Muscle of back (tissue), 11 donors: ENCODE data around the gene BCAS1. TPM values are rescaled to one million over a fixed set of nuclear protein-coding genes. Genes with fewer than 3 reads are reported as not detected.

Experiments used
- DNase-seq, 3 donors: peaks; one replicate each; pipeline versions ENCODE4 v3.0.0 to v3.0.0-alpha.2; 2013
- polyA plus RNA-seq, 10 donors: library from polyadenylated mRNA; unstranded; fragments of 120-200 nt; gene quantifications; one replicate each; pipeline ENCODE4 v1.2.1, GENCODE V29; 2013; ENCODE audit not compliant: insufficient read length in 10 of 10

The BCAS1 gene
- polyA plus RNA-seq, 10 donors, result 2.5 to 21.5 (median 5.7) TPM

DNA sequence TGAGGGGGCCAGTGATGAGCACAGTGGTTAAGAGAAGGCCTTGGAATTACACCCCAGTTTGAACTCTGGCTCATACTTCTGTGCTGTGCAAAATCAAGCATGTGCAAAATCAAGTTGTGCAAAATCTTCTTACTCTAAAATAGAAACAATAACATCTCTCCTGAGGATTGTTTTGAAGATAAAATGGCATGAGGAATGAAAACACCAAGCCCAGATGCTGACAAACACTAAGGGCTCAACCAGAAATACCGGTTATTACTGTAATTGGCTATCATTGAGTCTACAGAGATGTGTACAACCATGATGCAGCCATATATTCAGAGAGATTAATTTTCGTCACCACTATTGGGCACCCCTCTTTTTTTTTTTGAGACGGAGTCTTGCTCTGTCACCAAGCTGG, 5.9 kb upstream of the BCAS1 start:
- DNase-seq, result no peak

DNA sequence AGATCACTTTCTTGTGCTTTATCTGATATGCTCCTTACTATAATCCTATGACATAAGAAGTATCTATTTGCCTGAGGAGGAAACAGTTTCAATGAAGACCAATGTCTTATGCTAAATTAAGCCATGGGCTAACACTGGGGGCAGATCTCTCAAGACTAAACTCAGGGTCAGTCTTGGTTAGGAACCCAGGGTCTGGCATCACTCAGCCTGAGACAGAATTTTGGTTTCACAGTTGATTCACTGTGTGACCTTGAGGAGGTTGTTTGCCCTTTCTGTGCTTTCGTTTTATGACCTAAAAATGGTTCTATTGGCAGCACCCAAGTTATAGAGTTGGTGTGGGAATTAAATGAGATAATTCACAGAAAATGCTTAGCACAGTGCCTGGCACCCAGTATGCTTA, 4.9 kb upstream of the BCAS1 start:
- DNase-seq, result no peak

GRCh38 chr20:54074511-54074910, 4.1 kb upstream of the BCAS1 start:
- DNase-seq, result no peak

GRCh38 chr20:54073288-54073687, 2.9 kb upstream of the BCAS1 start:
- no peak for DNase-seq

DNA sequence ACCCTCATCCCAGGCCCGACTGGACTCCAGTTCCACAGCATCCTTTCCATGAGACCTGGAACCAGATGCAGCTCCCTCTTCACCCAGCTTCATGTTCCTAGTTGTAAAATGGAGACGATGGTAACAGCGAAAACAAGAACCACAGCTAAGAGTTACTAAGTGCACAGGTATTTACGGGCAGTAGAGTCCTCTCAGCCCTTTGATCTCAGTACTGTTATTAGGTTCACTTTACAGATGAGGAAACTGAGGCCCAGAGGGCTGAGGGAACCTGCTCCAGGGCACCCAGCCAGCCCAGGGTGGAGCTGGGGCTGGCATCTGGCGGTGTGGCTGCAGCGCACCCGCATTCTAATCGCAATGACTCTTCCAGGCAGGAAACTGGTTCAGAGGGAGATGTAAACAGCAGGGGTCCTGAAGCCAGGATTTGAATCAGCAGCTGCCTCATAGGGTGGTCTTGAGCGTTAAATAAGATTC, 858 bp downstream of the BCAS1 start:
- DNase-seq, result no peak

DNA sequence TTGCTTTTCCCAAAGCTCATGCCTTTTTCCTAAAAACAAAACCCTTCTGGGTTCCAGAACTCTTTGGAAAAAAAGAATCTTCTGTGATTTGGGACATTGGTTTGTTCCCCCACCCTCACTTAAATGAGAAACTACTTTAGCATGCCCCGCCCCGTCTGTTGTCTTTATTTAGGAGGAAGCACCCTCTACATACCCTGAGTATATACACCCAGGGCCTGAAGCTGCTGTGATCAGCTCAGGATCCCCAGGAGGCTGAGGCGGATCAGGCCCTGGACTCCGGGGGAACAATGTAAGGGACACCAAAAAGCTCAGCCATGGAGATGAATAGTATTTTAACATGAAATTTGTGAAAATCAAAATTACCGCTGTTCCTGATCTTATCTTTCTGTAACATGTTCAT, 1.4 kb downstream of the BCAS1 start:
- no peak for DNase-seq

- no peak for DNase-seq
Observed at GRCh38 chr20:54068495-54068894, 1.9 kb downstream of the BCAS1 start.

- no peak for DNase-seq
Observed at GRCh38 chr20:54067606-54068174, 2.7 kb downstream of the BCAS1 start.

- no peak for DNase-seq
Observed at GRCh38 chr20:54065601-54066038, 4.8 kb downstream of the BCAS1 start.

- DNase-seq, result no peak
Observed at GRCh38 chr20:54064939-54065338, 5.5 kb downstream of the BCAS1 start.

DNA sequence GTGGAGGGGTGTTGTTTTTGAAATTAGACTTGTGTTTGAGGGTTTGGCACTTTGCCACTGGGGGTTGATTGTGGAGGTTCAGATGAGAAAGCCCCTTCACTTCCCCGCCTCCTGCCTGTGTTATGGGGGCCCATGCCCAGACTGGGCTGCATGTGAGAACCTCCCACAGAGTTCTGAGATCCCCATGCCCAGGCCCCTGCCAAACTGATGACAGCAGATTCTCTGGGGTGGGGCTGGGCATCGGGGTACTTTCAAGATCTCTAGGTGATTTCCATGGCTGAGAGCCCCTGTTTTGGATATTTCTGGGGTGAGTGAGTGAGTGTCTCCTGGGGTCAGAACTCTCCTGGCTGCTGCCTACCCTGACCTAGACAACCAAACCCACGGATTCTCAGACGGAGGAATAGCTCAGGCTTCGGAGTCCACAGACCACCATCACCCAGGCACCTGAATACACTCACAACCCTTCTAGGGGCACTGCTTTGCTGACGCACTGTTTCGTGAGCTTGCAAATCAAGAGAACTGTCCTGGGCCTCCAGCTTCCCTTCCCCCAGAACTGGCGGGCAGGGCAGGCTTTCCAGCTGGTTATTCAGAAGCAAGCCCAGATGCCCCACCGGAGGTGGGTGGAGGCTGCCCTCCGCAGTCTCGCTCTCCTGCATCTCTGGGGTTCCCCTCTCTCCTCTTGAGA, 6.3 kb downstream of the BCAS1 start:
- no peak for DNase-seq

DNA sequence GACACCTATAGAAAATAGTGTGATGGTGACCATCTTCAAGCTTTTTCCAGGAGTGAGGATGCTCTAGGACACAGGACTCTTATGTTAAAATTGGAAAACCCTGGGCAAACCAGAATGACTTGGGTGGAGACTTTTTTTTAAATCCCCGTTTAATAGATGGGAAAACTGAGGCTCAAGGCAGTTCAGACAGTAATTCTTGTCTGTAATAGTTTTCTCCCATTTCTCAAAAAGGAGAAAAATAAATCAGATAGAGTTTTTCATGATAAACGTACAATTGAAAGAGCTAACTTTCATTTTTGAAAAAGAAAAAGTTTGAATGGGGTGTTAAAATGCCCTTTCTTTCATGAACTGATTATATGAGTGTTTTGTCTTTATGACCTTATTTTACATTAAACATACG, 6.8 kb downstream of the BCAS1 start:
- DNase-seq, result no peak

GRCh38 chr20:54062812-54063280, 7.5 kb downstream of the BCAS1 start:
- peak; percentile 56 to 70 (median 62) for DNase-seq

- no peak for DNase-seq
Observed at GRCh38 chr20:54061101-54061881, 9.1 kb downstream of the BCAS1 start.

DNA sequence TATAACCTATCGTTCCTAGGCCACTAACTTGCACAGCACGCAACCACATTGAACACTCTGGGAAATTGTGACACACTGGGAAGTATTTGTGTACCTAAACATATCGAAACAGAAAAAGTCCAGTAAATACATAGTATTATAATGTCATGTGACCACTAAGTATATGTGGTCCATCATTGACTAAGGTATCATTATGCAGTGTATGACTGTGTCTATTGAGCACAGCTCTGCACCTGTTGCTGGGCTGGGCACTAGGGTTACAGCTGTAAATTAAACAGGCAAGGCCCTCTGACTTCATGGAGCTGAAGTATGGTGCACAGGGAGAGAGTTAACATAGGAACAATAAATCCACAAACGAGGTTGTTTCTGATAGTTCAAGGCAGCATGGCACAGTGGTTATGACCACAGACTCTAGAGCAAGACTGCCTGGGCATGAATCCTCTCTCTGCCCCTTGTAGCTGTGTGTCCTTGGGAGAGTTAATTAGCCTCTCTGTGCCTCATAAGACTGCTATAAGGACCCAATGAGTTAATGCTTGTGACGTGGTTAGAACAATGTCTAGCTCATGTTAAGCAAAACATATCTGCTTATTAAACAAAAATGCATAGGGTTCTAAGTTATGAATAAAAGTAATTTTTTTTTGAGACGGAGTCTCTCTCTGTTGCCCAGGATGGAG, 10.6 kb downstream of the BCAS1 start:
- DNase-seq, result no peak

GRCh38 chr20:54058420-54059139, 11.8 kb downstream of the BCAS1 start:
- DNase-seq, result no peak

GRCh38 chr20:54056762-54057639, 13.4 kb downstream of the BCAS1 start:
- no peak for DNase-seq

DNA sequence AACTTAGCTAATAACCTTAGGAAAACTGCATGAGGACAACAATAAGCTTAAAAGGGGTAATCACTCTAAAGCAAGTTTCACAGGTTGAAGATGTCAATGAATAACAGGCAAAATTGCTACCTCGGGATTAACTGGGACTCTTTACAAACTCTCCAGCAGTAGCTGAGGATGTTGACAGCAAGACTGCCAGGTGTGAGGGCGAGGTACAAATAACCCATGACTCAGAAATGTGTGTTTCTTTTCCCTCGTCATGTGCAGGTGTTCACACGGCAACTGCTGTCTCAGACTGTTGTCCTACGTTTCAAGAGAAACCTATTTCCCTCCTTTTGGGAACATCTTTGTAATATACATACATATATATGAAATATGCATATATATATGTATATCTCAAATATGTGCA, 15.9 kb downstream of the BCAS1 start:
- no peak for DNase-seq

- no peak for DNase-seq
Observed at GRCh38 chr20:54051068-54051467, 19.3 kb downstream of the BCAS1 start.

DNA sequence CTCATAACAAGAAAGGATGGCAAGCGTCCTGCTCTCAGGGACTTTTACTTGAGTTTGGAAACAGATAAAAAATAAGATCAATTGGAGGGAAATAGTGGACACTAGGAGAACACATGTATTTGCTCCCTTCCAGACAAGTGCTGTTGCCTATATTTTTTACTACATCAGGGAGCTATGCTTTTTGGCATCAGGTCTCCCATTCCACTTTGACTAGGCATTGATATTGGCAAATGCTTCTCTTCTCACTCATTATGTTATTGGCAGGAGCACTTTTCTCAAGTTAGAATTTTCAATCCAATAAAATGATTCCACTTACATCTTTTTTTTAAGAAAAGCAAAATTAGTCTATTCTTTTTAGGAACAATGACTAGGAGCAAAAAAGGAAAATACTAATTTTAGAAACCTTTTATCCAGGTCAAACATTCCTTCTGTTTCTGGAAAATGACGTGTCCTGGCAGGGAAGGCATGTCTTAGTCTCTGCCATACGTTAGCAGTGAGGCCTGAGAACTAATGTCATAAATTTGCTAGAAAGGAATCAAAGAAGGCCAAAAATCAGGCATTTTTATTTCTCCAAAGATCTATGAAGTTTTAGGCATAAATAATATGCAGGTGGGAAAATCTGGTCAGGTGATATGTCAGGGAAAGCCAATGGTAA, 21.4 kb downstream of the BCAS1 start:
- peak in 2 of 3 donors; percentile 41 to 50 for DNase-seq
